Progenitor cell of endocrine pancreas (in vitro differentiated cells): Measurements from ENCODE around the gene ZGLP1. TPM values are rescaled to one million over a fixed set of nuclear protein-coding genes. Genes with fewer than 3 reads are reported as not detected.

Experiments used
- DNase-seq: peaks from one replicate; pipeline ENCODE4 v3.0.0; 2021; ENCODE audit warnings: low spot score; ENCODE audit not compliant: unreplicated experiment
- H3K27ac Mint-ChIP-seq: 2 replicates; pipeline ENCODE4 v1.8.0; 2021; ENCODE audit warnings: mild to moderate bottlenecking, moderate library complexity, mixed read lengths
- H3K27me3 Mint-ChIP-seq: 2 replicates; pipeline ENCODE4 v1.8.0; 2021; ENCODE audit warnings: mixed read lengths
- H3K36me3 Mint-ChIP-seq: 2 replicates; pipeline ENCODE4 v1.8.0; 2022; ENCODE audit warnings: mixed read lengths; ENCODE audit not compliant: insufficient read depth
- H3K4me1 Mint-ChIP-seq: 2 replicates; pipeline ENCODE4 v1.8.0; 2021; ENCODE audit warnings: low read depth, mixed read lengths
- H3K4me3 Mint-ChIP-seq: 2 replicates; pipeline ENCODE4 v1.8.0; 2021; ENCODE audit warnings: low read depth, mild to moderate bottlenecking, moderate library complexity, mixed read lengths
- H3K9me3 Mint-ChIP-seq: 2 replicates; pipeline ENCODE4 v1.8.0; 2021; ENCODE audit warnings: low read depth, mixed read lengths
- CTCF ChIP-seq: fragments of 200-600 bp; sonication (generic); IDR thresholded peaks from one replicate; pipeline ENCODE4 v1.5.0; 2021; ENCODE audit warnings: antibody characterized with exemption, mild to moderate bottlenecking; ENCODE audit not compliant: unreplicated experiment
- total RNA-seq: library from RNA; stranded (reverse); gene quantifications from 2 replicates; pipeline ENCODE4 v1.2.1, GENCODE V29; 2021

Gene ZGLP1
- total RNA-seq, 1 donor from 2014 or later = 26.8 TPM

GRCh38 chr19:10294368-10294697 is 15.3 kb downstream of the ZGLP1 start:
- H3K4me3 Mint-ChIP-seq = no peak overlapping the region

GRCh38 chr19:10293637-10294367 is 15.8 kb downstream of the ZGLP1 start:
- no peak overlapping the region for H3K27ac Mint-ChIP-seq
- H3K4me1 Mint-ChIP-seq = peaks cover 10% of the 10 kb centered on the region
- H3K36me3 Mint-ChIP-seq = no peaks in the 10 kb centered on the region
- peaks cover 79% of the 10 kb centered on the region for H3K27me3 Mint-ChIP-seq
- DNase-seq = no peak
- H3K4me3 Mint-ChIP-seq = no peak overlapping the region
- H3K9me3 Mint-ChIP-seq = no peaks in the 10 kb centered on the region
- TF ChIP-seq CTCF = no peak

More at GRCh38 chr19:10294368-10294697, 15.3 kb downstream of the ZGLP1 start:
- no peak for DNase-seq
- Mint-ChIP-seq H3K27ac (no peak overlapping the region), H3K36me3 (no peaks in the 10 kb centered on the region), H3K27me3 (peaks cover 75% of the 10 kb centered on the region), H3K4me1 (peaks cover 9% of the 10 kb centered on the region), H3K9me3 (no peaks in the 10 kb centered on the region)
- TF ChIP-seq CTCF = no peak

- H3K27me3 Mint-ChIP-seq = peaks cover 85% of the 10 kb centered on the region
- no peak overlapping the region for H3K27ac Mint-ChIP-seq
- peak overlapping the region; percentile 21 for H3K4me3 Mint-ChIP-seq
- no peaks in the 10 kb centered on the region for H3K9me3 Mint-ChIP-seq
- no peaks in the 10 kb centered on the region for H3K36me3 Mint-ChIP-seq
- H3K4me1 Mint-ChIP-seq = peaks cover 12% of the 10 kb centered on the region
- no peak for DNase-seq
- no peak for TF ChIP-seq CTCF
These were observed 16.6 kb downstream of the ZGLP1 start for GRCh38 chr19:10292789-10293636.

DNA sequence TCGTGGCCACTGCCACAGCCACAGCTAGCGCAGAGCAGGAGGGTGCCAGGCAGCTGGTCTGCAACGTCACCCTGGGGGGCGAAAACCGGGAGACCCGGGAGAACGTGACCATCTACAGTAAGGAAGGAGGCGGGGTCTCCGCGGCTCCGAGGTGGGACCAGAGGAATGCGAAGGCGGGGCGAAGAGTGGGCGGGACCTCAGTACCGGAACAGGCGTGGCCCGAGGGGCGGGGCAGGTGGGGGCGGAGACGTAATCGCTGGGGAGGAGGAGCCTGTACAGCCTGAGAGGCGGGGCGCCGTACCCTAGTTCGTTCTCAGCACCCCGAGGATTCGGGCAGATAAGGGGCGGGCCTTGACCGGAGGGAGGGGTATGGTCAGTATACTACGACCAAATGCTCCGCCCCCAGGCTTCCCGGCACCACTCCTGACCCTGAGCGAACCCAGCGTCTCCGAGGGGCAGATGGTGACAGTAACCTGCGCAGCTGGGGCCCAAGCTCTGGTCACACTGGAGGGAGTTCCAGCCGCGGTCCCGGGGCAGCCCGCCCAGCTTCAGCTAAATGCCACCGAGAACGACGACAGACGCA is 17.3 kb downstream of the ZGLP1 start:
- Mint-ChIP-seq H3K27me3 (peaks cover 88% of the 10 kb centered on the region), H3K27ac (no peak overlapping the region), H3K9me3 (no peaks in the 10 kb centered on the region), H3K4me3 (peak overlapping the region; percentile 21), H3K36me3 (no peaks in the 10 kb centered on the region), H3K4me1 (peaks cover 12% of the 10 kb centered on the region)
- TF ChIP-seq CTCF = no peak
- DNase-seq = peak; percentile 60

- DNase-seq = no peak
- Mint-ChIP-seq H3K4me1 (peaks cover 12% of the 10 kb centered on the region), H3K36me3 (no peaks in the 10 kb centered on the region), H3K9me3 (no peaks in the 10 kb centered on the region), H3K4me3 (no peak overlapping the region), H3K27ac (no peak overlapping the region), H3K27me3 (peaks cover 92% of the 10 kb centered on the region)
- TF ChIP-seq CTCF = no peak
These were observed 17.9 kb downstream of the ZGLP1 start for GRCh38 chr19:10291554-10292205.
